Glomerular visceral epithelial cell (primary cell): ENCODE results near the gene ADGRB3.
"Not testable (repeated sequence)": the region's sequence is repeated elsewhere in the genome, so short reads cannot be mapped to it uniquely, and the experiment has no call there.

ENCODE experiments used
- DNase-seq: peaks from one replicate; pipeline ENCODE4 v3.0.0-alpha.2; 2016; ENCODE audit errors: extremely low spot score

The ADGRB3 gene

GRCh38 chr6:68790128-68790527, 155.0 kb downstream of the ADGRB3 start:
- DNase-seq: not testable (repeated sequence)

GRCh38 chr6:68814976-68815375, 179.9 kb downstream of the ADGRB3 start:
- not testable (repeated sequence) for DNase-seq

- peak; percentile 5 for DNase-seq
These were observed 191.4 kb downstream of the ADGRB3 start for GRCh38 chr6:68826501-68826900.

- peak; percentile 28 for DNase-seq
These were observed 199.5 kb downstream of the ADGRB3 start for GRCh38 chr6:68834551-68834950.

- no peak for DNase-seq
These were observed 203.5 kb downstream of the ADGRB3 start for GRCh38 chr6:68838571-68838970.

- DNase-seq: no peak
These were observed 217.7 kb downstream of the ADGRB3 start for GRCh38 chr6:68852791-68853190.

- DNase-seq: no peak
These were observed 224.2 kb downstream of the ADGRB3 start for GRCh38 chr6:68859233-68859632.

- no peak for DNase-seq
These were observed 233.6 kb downstream of the ADGRB3 start for GRCh38 chr6:68868646-68869045.

- no peak for DNase-seq
These were observed 238.2 kb downstream of the ADGRB3 start for GRCh38 chr6:68873236-68873635.

- no peak for DNase-seq
These were observed 239.7 kb downstream of the ADGRB3 start for GRCh38 chr6:68874747-68875146.

- DNase-seq: no peak
These were observed 240.3 kb downstream of the ADGRB3 start for GRCh38 chr6:68875403-68875802.

- peak; percentile 39 for DNase-seq
These were observed 241.9 kb downstream of the ADGRB3 start for GRCh38 chr6:68876792-68877493.

GRCh38 chr6:68880050-68880813, 245.2 kb downstream of the ADGRB3 start:
- peak; percentile 21 for DNase-seq

GRCh38 chr6:68883325-68883724, 248.2 kb downstream of the ADGRB3 start:
- peak; percentile 10 for DNase-seq

- no peak for DNase-seq
These were observed 256.3 kb downstream of the ADGRB3 start for GRCh38 chr6:68891419-68891818.

- DNase-seq: no peak
These were observed 257.4 kb downstream of the ADGRB3 start for GRCh38 chr6:68892452-68892851.

GRCh38 chr6:68895929-68896328, 260.8 kb downstream of the ADGRB3 start:
- no peak for DNase-seq

GRCh38 chr6:68901044-68901443, 266.0 kb downstream of the ADGRB3 start:
- no peak for DNase-seq

GRCh38 chr6:68911334-68911733, 276.3 kb downstream of the ADGRB3 start:
- peak; percentile 33 for DNase-seq

GRCh38 chr6:68911811-68912210, 276.7 kb downstream of the ADGRB3 start:
- peak; percentile 9 for DNase-seq

GRCh38 chr6:68912805-68913204, 277.7 kb downstream of the ADGRB3 start:
- DNase-seq: not testable (repeated sequence)

- DNase-seq: no peak
These were observed 280.5 kb downstream of the ADGRB3 start for GRCh38 chr6:68915586-68915985.

- DNase-seq: no peak
These were observed 284.5 kb downstream of the ADGRB3 start for GRCh38 chr6:68919537-68919936.
